A172 (cell line): Measurements from ENCODE around the gene NDUFA13. TPM values are rescaled to one million over a fixed set of nuclear protein-coding genes. Genes with fewer than 3 reads are reported as not detected.

Experiments used
- DNase-seq: peaks from one replicate; pipeline ENCODE4 v3.0.0-alpha.2; 2015; ENCODE audit warnings: low spot score
- total RNA-seq: library from RNA; depleted of rRNA; stranded (reverse); fragments of >200 nt; shearing (Covaris generic); gene quantifications from 2 replicates; pipeline ENCODE4 v1.2.3, GENCODE V29; 2014

NDUFA13 gene
- total RNA-seq, 1 experiment from 2014 or later: 101 TPM

- no peak for DNase-seq
Observed at GRCh38 chr19:19532806-19533701, 17.0 kb downstream of the NDUFA13 start.

GRCh38 chr19:19533841-19534240, 17.8 kb downstream of the NDUFA13 start:
- no peak for DNase-seq

GRCh38 chr19:19534556-19535265, 18.7 kb downstream of the NDUFA13 start:
- DNase-seq: no peak

- no peak for DNase-seq
Observed at GRCh38 chr19:19535311-19536191, 19.5 kb downstream of the NDUFA13 start.

GRCh38 chr19:19537075-19538048, 21.3 kb downstream of the NDUFA13 start:
- DNase-seq: no peak

GRCh38 chr19:19538061-19538784, 22.2 kb downstream of the NDUFA13 start, which contains the start of gene CILP2:
Gene CILP2 (plus strand): TSS chr19:19538265. CDS start chr19:19538350, 85 bp downstream.
- no peak for DNase-seq

- no peak for DNase-seq
Observed at GRCh38 chr19:19538785-19539166, 22.8 kb downstream of the NDUFA13 start.

- no peak for DNase-seq
Observed at GRCh38 chr19:19539698-19540063, 23.7 kb downstream of the NDUFA13 start.

GRCh38 chr19:19540064-19540714, 24.2 kb downstream of the NDUFA13 start:
- DNase-seq: no peak

GRCh38 chr19:19540715-19541515, 24.9 kb downstream of the NDUFA13 start:
- DNase-seq: peak; percentile 34

GRCh38 chr19:19541616-19542015, 25.6 kb downstream of the NDUFA13 start:
- DNase-seq: no peak

GRCh38 chr19:19542507-19542906, 26.5 kb downstream of the NDUFA13 start:
- no peak for DNase-seq

GRCh38 chr19:19543101-19543500, 27.1 kb downstream of the NDUFA13 start:
- no peak for DNase-seq

- no peak for DNase-seq
Observed at GRCh38 chr19:19543640-19544039, 27.6 kb downstream of the NDUFA13 start.

- DNase-seq: no peak
Observed at GRCh38 chr19:19544257-19544953, 28.4 kb downstream of the NDUFA13 start.

GRCh38 chr19:19544954-19545591, 29.0 kb downstream of the NDUFA13 start:
- DNase-seq: no peak

GRCh38 chr19:19545707-19546106, 29.7 kb downstream of the NDUFA13 start:
- DNase-seq: no peak
